IMR-90 (cell line): ENCODE data around the gene TULP4.

Source experiments
- ELK1 ChIP-seq: fragments of 150-350 bp; IDR thresholded peaks from 2 replicates; pipeline ENCODE4 v1.6.1; 2016; ENCODE audit warnings: low read depth, mild to moderate bottlenecking, low read length, moderate library complexity, borderline replicate concordance
- POLR2A ChIP-seq: IDR thresholded peaks from 2 replicates; pipeline ENCODE4 v1.6.1; 2012; ENCODE audit warnings: mild to moderate bottlenecking, low read depth, low read length

- no peak for TF ChIP-seq POLR2A
- no peak for TF ChIP-seq ELK1
Measured at GRCh38 chr6:158448856-158449255, 136.6 kb downstream of the TULP4 start.
